Measurements from ENCODE around the gene C1orf167. TPM values are rescaled to one million over a fixed set of nuclear protein-coding genes. Genes with fewer than 3 reads are reported as not detected.

C1orf167 gene
- total and polyA plus RNA-seq, 3 experiments from 2014 or later: 0.81 TPM; not detected in 2

- ChIA-PET CTCF (no interaction called here), POLR2A (no interaction called here)
- H3K9me3 ChIP-seq (ENCODE audit: low read length): no peaks in the 10 kb centered on the region
- H3K4me3 ChIP-seq (ENCODE audit: low read length): no peak overlapping the region
- Mint-ChIP-seq H3K27me3 (no peaks in the 10 kb centered on the region), H3K4me3 (no peak overlapping the region), H3K9me3 (no peaks in the 10 kb centered on the region), H3K36me3 (peaks cover 0 to 49% (median 7%) of the 10 kb centered on the region in 3 donors), H3K4me1 (peaks cover 0 to 4% (median 3%) of the 10 kb centered on the region in 3 donors), H3K27ac (peak overlapping the region in 5 of 8 donors; percentile 15 to 70 (median 23))
- H3K27me3 ChIP-seq (ENCODE audit: insufficient read depth, low read length, poor library complexity, severe bottlenecking): no peaks in the 10 kb centered on the region
- peaks cover 14% of the 10 kb centered on the region for H3K36me3 ChIP-seq (ENCODE audit: insufficient read depth, low read length)
- H3K4me1 ChIP-seq (ENCODE audit: insufficient read depth, low read length): peaks cover 9% of the 10 kb centered on the region
- H3K27ac ChIP-seq (ENCODE audit: low read depth, low read length): no peak overlapping the region
- no peak for DNase-seq
Measured at GRCh38 chr1:11790101-11790879, 28.3 kb downstream of the C1orf167 start.

DNA sequence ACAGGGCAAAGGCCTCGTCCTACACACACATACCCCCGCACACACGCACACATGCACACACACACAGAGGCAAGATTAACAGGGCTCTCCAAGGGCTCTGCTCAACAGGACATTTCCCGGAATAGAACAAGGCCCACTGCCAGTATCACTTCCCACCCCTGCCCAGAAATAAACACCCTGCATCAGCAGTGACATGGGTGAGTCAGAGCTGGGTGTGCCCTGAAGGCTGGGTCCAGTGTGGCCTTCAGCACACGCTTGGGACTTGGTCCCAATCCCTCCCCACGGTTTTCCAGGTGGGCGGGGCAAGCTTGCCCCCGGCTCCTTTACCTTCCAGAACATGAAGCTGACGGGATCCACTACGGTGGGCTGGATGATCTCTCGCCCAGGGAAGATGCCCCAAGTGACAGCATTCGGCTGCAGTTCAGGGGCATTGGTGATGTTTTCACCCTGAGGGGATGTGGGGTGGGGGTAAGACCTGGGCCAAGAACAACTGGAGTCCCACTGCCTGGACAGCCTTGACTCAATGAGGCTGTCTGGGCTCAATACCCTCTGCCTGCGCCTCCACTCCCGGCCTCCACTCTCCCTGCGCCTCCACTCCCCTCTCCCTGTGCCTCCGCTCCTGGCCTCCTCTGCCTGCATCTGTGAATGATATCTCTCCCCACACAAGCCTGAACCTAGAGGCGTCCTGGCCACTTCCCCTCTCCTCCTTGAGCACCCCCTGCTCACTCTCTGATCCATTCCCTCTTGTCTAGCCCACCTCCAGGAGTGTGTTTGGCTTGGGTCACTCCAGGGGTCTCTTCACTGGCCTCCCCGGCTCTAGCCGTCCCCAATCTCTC lies 29.1 kb downstream of the C1orf167 start:
- H3K4me3 ChIP-seq (ENCODE audit: low read length): no peak overlapping the region
- H3K27me3 Mint-ChIP-seq: no peaks in the 10 kb centered on the region
- H3K4me1 ChIP-seq (ENCODE audit: insufficient read depth, low read length): peaks cover 6% of the 10 kb centered on the region
- ChIA-PET POLR2A (no interaction called here), CTCF (no interaction called here)
- DNase-seq: no peak
- H3K27ac Mint-ChIP-seq: peak overlapping the region in 4 of 8 donors; percentile 8 to 52 (median 20)
- peak overlapping the region; percentile 33 for H3K27ac ChIP-seq (ENCODE audit: low read depth, low read length)
- H3K9me3 Mint-ChIP-seq: no peaks in the 10 kb centered on the region
- H3K4me1 Mint-ChIP-seq: peaks cover 0 to 2% (median 0%) of the 10 kb centered on the region in 3 donors
- H3K36me3 Mint-ChIP-seq: peaks cover 0 to 57% (median 12%) of the 10 kb centered on the region in 3 donors
- H3K27me3 ChIP-seq (ENCODE audit: insufficient read depth, low read length, poor library complexity, severe bottlenecking): no peaks in the 10 kb centered on the region
- peaks cover 16% of the 10 kb centered on the region for H3K36me3 ChIP-seq (ENCODE audit: insufficient read depth, low read length)
- H3K9me3 ChIP-seq (ENCODE audit: low read length): no peaks in the 10 kb centered on the region
- H3K4me3 Mint-ChIP-seq: no peak overlapping the region

GRCh38 chr1:11792106-11792505 lies 30.1 kb downstream of the C1orf167 start:
- H3K4me1 ChIP-seq (ENCODE audit: insufficient read depth, low read length): peaks cover 2% of the 10 kb centered on the region
- Mint-ChIP-seq H3K4me3 (no peak overlapping the region), H3K9me3 (no peaks in the 10 kb centered on the region), H3K27ac (peak overlapping the region in 3 of 8 donors; percentile 38 to 70 (median 58)), H3K27me3 (no peaks in the 10 kb centered on the region), H3K4me1 (peaks cover 0 to 2% (median 0%) of the 10 kb centered on the region in 3 donors), H3K36me3 (peaks cover 0 to 66% (median 14%) of the 10 kb centered on the region in 3 donors)
- ChIA-PET POLR2A (no interaction called here), CTCF (no interaction called here)
- H3K9me3 ChIP-seq (ENCODE audit: low read length): no peaks in the 10 kb centered on the region
- DNase-seq: no peak
- no peaks in the 10 kb centered on the region for H3K27me3 ChIP-seq (ENCODE audit: insufficient read depth, low read length, poor library complexity, severe bottlenecking)
- H3K27ac ChIP-seq (ENCODE audit: low read depth, low read length): peak overlapping the region; percentile 33
- H3K36me3 ChIP-seq (ENCODE audit: insufficient read depth, low read length): peaks cover 16% of the 10 kb centered on the region
- no peak overlapping the region for H3K4me3 ChIP-seq (ENCODE audit: low read length)

- Mint-ChIP-seq H3K27ac (no peak overlapping the region), H3K4me1 (peaks cover 0 to 2% (median 0%) of the 10 kb centered on the region in 3 donors), H3K27me3 (no peaks in the 10 kb centered on the region), H3K4me3 (no peak overlapping the region), H3K36me3 (peaks cover 0 to 76% (median 14%) of the 10 kb centered on the region in 3 donors), H3K9me3 (no peaks in the 10 kb centered on the region)
- Histone ChIP-seq H3K36me3 (ENCODE audit: insufficient read depth, low read length) (peaks cover 16% of the 10 kb centered on the region), H3K27me3 (ENCODE audit: insufficient read depth, low read length, poor library complexity, severe bottlenecking) (no peaks in the 10 kb centered on the region), H3K4me1 (ENCODE audit: insufficient read depth, low read length) (no peaks in the 10 kb centered on the region), H3K27ac (ENCODE audit: low read depth, low read length) (peak overlapping the region; percentile 16), H3K9me3 (ENCODE audit: low read length) (no peaks in the 10 kb centered on the region), H3K4me3 (ENCODE audit: low read length) (no peak overlapping the region)
- ChIA-PET CTCF (no interaction called here), POLR2A (interaction anchor here (0.6 kb wide), 1 partner anchor 187 kb away, joined by 3 read pairs; no protein-coding TSS in a partner anchor)
- no peak for DNase-seq
Measured at GRCh38 chr1:11793819-11794218, 31.8 kb downstream of the C1orf167 start.

DNA sequence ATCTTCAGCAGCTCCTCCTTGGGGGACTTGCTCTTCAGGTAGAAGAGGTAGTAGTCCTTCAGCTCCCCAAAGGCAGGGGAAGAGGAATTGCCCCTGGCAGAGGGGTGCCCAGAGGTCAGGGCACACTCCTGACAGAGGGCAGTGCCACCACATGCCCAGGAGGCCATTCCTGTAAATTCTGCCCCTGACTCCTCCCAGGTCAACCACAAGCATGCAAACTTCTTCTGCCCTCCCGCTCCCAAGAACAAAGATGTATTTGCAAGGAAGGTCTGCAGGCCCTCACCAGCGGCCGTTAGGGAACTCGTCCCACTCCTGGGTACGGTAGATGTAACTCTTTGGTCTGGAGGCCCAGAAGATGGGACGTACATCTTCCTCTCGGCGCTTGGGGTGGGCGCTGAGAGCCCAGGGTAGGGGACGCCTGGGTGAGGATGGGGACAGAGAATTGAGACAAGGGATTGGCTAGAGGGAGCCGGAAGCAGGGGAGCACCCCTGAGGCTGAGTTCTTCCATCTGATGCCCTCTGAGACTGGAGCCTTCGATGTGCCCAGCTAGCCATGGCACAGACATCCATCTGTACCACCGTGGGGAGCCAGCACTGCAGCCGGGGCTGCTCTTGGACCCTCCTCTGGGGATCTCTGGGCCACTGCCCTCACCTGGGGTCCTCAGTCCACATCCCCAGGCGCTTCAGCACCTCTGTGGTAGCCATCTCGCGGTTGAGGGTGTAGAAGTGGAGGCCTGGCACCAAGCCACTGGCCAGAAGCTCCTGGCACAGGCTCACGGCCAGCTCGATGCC lies 32.6 kb downstream of the C1orf167 start:
- no peak for DNase-seq
- Histone ChIP-seq H3K27ac (ENCODE audit: low read depth, low read length) (peak overlapping the region; percentile 8), H3K27me3 (ENCODE audit: insufficient read depth, low read length, poor library complexity, severe bottlenecking) (no peaks in the 10 kb centered on the region), H3K4me3 (ENCODE audit: low read length) (no peak overlapping the region), H3K4me1 (ENCODE audit: insufficient read depth, low read length) (no peaks in the 10 kb centered on the region), H3K36me3 (ENCODE audit: insufficient read depth, low read length) (peaks cover 23% of the 10 kb centered on the region), H3K9me3 (ENCODE audit: low read length) (no peaks in the 10 kb centered on the region)
- Mint-ChIP-seq H3K9me3 (no peaks in the 10 kb centered on the region), H3K36me3 (peaks cover 0 to 82% (median 14%) of the 10 kb centered on the region in 3 donors), H3K4me1 (peaks cover 0 to 2% (median 0%) of the 10 kb centered on the region in 3 donors), H3K27ac (peak overlapping the region in 1 of 8 donors; percentile 81), H3K27me3 (no peaks in the 10 kb centered on the region), H3K4me3 (no peak overlapping the region)
- CTCF ChIA-PET: no interaction called here
- POLR2A ChIA-PET: interaction anchor here (0.6 kb wide), 1 partner anchor 187 kb away, joined by 3 read pairs; no protein-coding TSS in a partner anchor

DNA sequence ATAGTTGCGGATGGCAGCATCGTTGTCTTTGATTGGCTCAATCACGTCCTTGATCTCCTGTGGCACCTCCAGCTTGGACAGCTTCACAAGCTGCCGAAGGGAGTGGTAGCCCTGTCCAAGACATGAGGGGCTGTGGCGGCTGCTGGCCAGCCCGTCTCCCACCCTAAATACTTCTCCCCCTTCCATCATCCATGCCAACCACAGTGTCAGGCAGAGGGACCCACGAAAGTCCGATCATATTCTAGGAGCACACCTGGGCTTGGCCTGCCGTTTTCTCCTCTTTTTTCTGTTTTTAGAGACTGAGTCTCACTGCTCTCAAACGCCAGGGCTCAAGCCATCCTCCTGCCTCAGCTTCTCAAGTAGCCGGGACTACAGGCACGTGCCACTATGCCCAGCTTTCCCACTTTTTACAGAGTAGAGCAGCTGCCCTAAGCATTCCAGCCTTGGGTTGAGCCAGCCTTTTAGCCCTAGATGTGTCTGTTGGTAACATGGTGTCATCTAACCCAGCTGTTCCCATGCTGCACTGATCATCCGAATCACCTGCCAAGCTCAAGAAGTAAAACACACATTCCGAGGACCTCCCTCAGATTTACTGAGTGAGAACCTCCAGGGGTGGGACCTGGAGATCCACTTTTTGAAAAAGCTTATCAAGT lies 33.4 kb downstream of the C1orf167 start:
- H3K4me3 Mint-ChIP-seq: no peak overlapping the region
- DNase-seq: no peak
- ChIA-PET CTCF (no interaction called here), POLR2A (no interaction called here)
- H3K36me3 Mint-ChIP-seq: peaks cover 0 to 83% (median 14%) of the 10 kb centered on the region in 3 donors
- no peaks in the 10 kb centered on the region for H3K9me3 ChIP-seq (ENCODE audit: low read length)
- no peaks in the 10 kb centered on the region for H3K27me3 Mint-ChIP-seq
- H3K4me1 ChIP-seq (ENCODE audit: insufficient read depth, low read length): no peaks in the 10 kb centered on the region
- no peaks in the 10 kb centered on the region for H3K9me3 Mint-ChIP-seq
- no peak overlapping the region for H3K4me3 ChIP-seq (ENCODE audit: low read length)
- H3K36me3 ChIP-seq (ENCODE audit: insufficient read depth, low read length): peaks cover 24% of the 10 kb centered on the region
- peak overlapping the region; percentile 87 for H3K27ac ChIP-seq (ENCODE audit: low read depth, low read length)
- no peaks in the 10 kb centered on the region for H3K27me3 ChIP-seq (ENCODE audit: insufficient read depth, low read length, poor library complexity, severe bottlenecking)
- H3K4me1 Mint-ChIP-seq: peaks cover 0 to 2% (median 0%) of the 10 kb centered on the region in 3 donors
- no peak overlapping the region for H3K27ac Mint-ChIP-seq

DNA sequence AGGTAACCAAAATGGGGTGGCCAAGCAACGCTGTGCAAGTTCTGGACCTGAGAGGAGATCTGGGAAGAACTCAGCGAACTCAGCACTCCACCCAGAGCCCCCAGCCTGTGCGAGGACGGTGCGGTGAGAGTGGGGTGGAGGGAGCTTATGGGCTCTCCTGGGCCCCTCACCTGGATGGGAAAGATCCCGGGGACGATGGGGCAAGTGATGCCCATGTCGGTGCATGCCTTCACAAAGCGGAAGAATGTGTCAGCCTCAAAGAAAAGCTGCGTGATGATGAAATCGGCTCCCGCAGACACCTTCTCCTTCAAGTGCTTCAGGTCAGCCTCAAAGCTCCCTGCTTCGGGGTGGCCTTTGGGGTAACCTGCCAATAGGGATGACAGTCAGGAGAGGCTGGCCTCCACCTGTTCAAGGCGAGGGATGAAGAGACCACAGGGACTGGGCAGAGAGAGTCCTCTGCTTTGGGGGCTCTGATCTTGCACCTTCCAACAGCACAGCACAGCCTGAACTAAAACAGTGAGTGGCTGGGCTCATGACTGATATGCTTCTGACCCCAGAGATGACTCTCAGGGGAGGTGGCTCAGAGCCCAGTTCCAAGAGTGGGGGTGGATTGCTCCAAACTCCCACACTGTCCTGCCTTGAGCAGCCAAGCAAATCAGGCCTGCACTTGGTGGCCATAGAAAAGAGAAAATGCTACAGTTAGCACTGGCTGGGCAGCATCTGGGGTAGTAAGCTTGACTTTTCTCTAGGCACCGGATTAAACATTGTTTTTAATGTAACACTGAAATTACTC lies 34.2 kb downstream of the C1orf167 start:
- Mint-ChIP-seq H3K27ac (no peak overlapping the region), H3K4me1 (peaks cover 0 to 2% (median 0%) of the 10 kb centered on the region in 3 donors), H3K27me3 (no peaks in the 10 kb centered on the region), H3K36me3 (peaks cover 0 to 83% (median 14%) of the 10 kb centered on the region in 3 donors), H3K4me3 (no peak overlapping the region), H3K9me3 (no peaks in the 10 kb centered on the region)
- H3K4me3 ChIP-seq (ENCODE audit: low read length): no peak overlapping the region
- no peaks in the 10 kb centered on the region for H3K4me1 ChIP-seq (ENCODE audit: insufficient read depth, low read length)
- H3K36me3 ChIP-seq (ENCODE audit: insufficient read depth, low read length): peaks cover 32% of the 10 kb centered on the region
- H3K27ac ChIP-seq (ENCODE audit: low read depth, low read length): peak overlapping the region; percentile 87
- ChIA-PET POLR2A (no interaction called here), CTCF (no interaction called here)
- no peaks in the 10 kb centered on the region for H3K27me3 ChIP-seq (ENCODE audit: insufficient read depth, low read length, poor library complexity, severe bottlenecking)
- DNase-seq: no peak
- no peaks in the 10 kb centered on the region for H3K9me3 ChIP-seq (ENCODE audit: low read length)
